Uterus (tissue), 4 donors: Measurements from ENCODE around the gene VIL1. TPM values are rescaled to one million over a fixed set of nuclear protein-coding genes. Genes with fewer than 3 reads are reported as not detected.

Source experiments
- DNase-seq, 2 donors: peaks; one replicate each; pipeline ENCODE4 v3.0.0-alpha.2; 2019 to 2020
- H3K27ac ChIP-seq, 2 donors: fragments of 200-600 bp; sonication (generic); 1 replicate in 1 of 2; 2 replicates in 1 of 2; pipeline ENCODE4 v1.5.1; 2016 to 2018
- H3K27me3 ChIP-seq, 2 donors: fragments of 200-600 bp; sonication (generic); one replicate each; pipeline ENCODE4 v1.5.1; 2018 to 2019; ENCODE audit warnings: control low read depth in 1 of 2
- H3K36me3 ChIP-seq, 2 donors: fragments of 200-600 bp; sonication (generic); one replicate each; pipeline ENCODE4 v1.5.1; 2019; ENCODE audit warnings: control low read depth in 1 of 2
- H3K4me1 ChIP-seq, 2 donors: fragments of 200-600 bp; sonication (generic); one replicate each; pipeline ENCODE4 v1.5.1; 2018 to 2019; ENCODE audit warnings: control low read depth in 1 of 2
- H3K4me3 ChIP-seq, 2 donors: fragments of 200-600 bp; sonication (generic); 1 replicate in 1 of 2; 2 replicates in 1 of 2; pipeline ENCODE4 v1.5.1; 2018 to 2019; ENCODE audit warnings: mild to moderate bottlenecking in 1 of 2
- H3K9me3 ChIP-seq, 2 donors: fragments of 200-600 bp; sonication (generic); one replicate each; pipeline ENCODE4 v1.5.1; 2019; ENCODE audit warnings: control low read depth in 1 of 2
- CTCF ChIP-seq, 4 experiments: fragments of 200-600 bp in 2 of 4; fragments of 450-650 bp in 2 of 4; sonication (generic) in 2 of 4; IDR thresholded peaks; one replicate each; pipeline ENCODE4 v1.5.1; 2016 to 2019; ENCODE audit warnings: antibody characterized with exemption in 4 of 4, mild to moderate bottlenecking in 2 of 4, moderate library complexity in 1 of 4
- POLR2A ChIP-seq, 2 donors: fragments of 450-650 bp; IDR thresholded peaks; one replicate each; pipeline ENCODE4 v1.6.1; 2016; ENCODE audit warnings: antibody characterized with exemption in 2 of 2, mild to moderate bottlenecking in 1 of 2, moderate library complexity in 1 of 2
- intact Hi-C: fragments of 100-400 bp; cut with DNase I; formaldehyde crosslinking; loops from one replicate; pipeline ENCODE4 v1.15.1; 2023; ENCODE audit warnings: low total_unique reads
- total RNA-seq, 4 donors: library from RNA; depleted of rRNA in 3 of 4; stranded (reverse); fragments of >200 nt in 3 of 4; gene quantifications; one replicate each; pipeline versions ENCODE4 v1.1.0 to v1.2.4, GENCODE V29; 2014 to 2023
- donor health status: DM: yes; HTN: yes; CAD: no.

Gene VIL1
- total RNA-seq, 4 donors from 2014 or later: 0.28 to 0.59 (median 0.51) TPM; not detected in 1

- intact Hi-C loops: loop anchor here (10.0 kb wide), 1 partner anchor 100 kb away; the partner anchor contains the start of gene TMBIM1
- H3K27me3 ChIP-seq: no peaks in the 10 kb centered on the region
- DNase-seq: peak; percentile 29 to 55
- peaks cover 0 to 3% of the 10 kb centered on the region in 2 donors for H3K4me1 ChIP-seq
- no peaks in the 10 kb centered on the region for H3K36me3 ChIP-seq
- TF ChIP-seq POLR2A (IDR thresholded peaks at IDR 0.05) (no peak), CTCF (IDR thresholded peaks at IDR 0.05) (no peak)
- H3K4me3 ChIP-seq: no peak overlapping the region
- no peak overlapping the region for H3K27ac ChIP-seq
- H3K9me3 ChIP-seq: no peaks in the 10 kb centered on the region
Observed at GRCh38 chr2:218394298-218395089, 24.4 kb upstream of the VIL1 start.

- Histone ChIP-seq H3K36me3 (no peaks in the 10 kb centered on the region), H3K4me3 (no peak overlapping the region), H3K4me1 (peaks cover 0 to 3% of the 10 kb centered on the region in 2 donors), H3K9me3 (no peaks in the 10 kb centered on the region), H3K27me3 (no peaks in the 10 kb centered on the region), H3K27ac (no peak overlapping the region)
- intact Hi-C loops: loop anchor here (10.0 kb wide), 1 partner anchor 100 kb away; the partner anchor contains the start of gene TMBIM1
- TF ChIP-seq CTCF (IDR thresholded peaks at IDR 0.05): no peak
- no peak for TF ChIP-seq POLR2A (IDR thresholded peaks at IDR 0.05)
- DNase-seq: no peak
Observed at GRCh38 chr2:218395090-218395444, 23.9 kb upstream of the VIL1 start.

GRCh38 chr2:218395456-218395825 is 23.5 kb upstream of the VIL1 start:
- Histone ChIP-seq H3K27me3 (no peaks in the 10 kb centered on the region), H3K36me3 (no peaks in the 10 kb centered on the region), H3K4me3 (peak overlapping the region; percentile 95), H3K4me1 (peaks cover 0 to 3% of the 10 kb centered on the region in 2 donors), H3K9me3 (no peaks in the 10 kb centered on the region), H3K27ac (peak overlapping the region; percentile 99)
- no peak for TF ChIP-seq POLR2A (IDR thresholded peaks at IDR 0.05)
- no peak for TF ChIP-seq CTCF (IDR thresholded peaks at IDR 0.05)
- DNase-seq: peak in 1 of 2 donors; percentile 54
- intact Hi-C loops: loop anchor here (10.0 kb wide), 1 partner anchor 101 kb away; the partner anchor contains the start of gene TMBIM1

- Histone ChIP-seq H3K9me3 (no peaks in the 10 kb centered on the region), H3K4me3 (peak overlapping the region; percentile 95), H3K4me1 (peaks cover 0 to 5% of the 10 kb centered on the region in 2 donors), H3K36me3 (no peaks in the 10 kb centered on the region), H3K27ac (peak overlapping the region; percentile 99), H3K27me3 (no peaks in the 10 kb centered on the region)
- intact Hi-C loops: loop anchor here (10.0 kb wide), 1 partner anchor 101 kb away; the partner anchor contains the start of gene TMBIM1
- TF ChIP-seq CTCF (IDR thresholded peaks at IDR 0.05): peak; percentile 96 to 98 (median 97)
- TF ChIP-seq POLR2A (IDR thresholded peaks at IDR 0.05): peak in 1 of 2 donors; percentile 41
- peak; percentile 95 to 97 for DNase-seq
Observed at GRCh38 chr2:218395826-218396687, 22.9 kb upstream of the VIL1 start.
